ENCODE data around the gene MYOM1.
A peak's percentile ranks its signal among the peaks of the same experiment; 100 is the strongest.
"Not testable (repeated sequence)": the region's sequence is repeated elsewhere in the genome, so short reads cannot be mapped to it uniquely, and the experiment has no call there.

Gene MYOM1

DNA sequence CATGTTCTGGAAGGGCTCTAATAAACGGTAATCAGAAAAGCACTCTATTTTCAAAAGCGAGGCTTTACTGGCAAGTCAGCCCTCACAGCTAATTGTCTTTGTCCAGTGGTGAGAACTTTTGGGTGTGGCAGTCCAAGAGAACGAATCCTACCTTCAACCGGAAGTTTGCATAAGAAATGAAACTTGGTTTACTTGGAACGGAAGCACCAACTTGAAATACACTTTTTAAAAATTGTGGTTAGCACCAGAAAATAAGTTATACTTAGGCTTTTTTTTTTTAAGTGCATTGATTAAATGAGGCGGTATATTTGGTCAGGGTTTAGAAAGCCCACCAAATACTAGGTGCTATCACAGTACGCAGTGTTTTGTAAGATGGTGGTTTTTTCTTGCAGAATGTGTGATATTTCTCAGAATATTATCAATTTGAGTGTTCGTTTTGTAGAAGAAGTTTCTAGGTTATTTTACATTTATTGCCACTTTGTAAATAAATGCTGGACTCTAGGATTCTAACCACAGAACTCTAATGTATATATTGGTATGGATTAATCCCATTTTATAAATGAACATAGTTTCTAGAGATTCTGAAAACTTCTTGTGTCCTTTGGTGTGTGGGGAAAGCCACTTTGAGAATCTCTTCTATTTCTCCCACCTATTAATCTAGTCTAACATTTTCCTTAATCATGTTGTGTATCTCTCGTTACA, 29.0 kb upstream of the MYOM1 start:
- FAIRE-seq, result peak; percentile 48

DNA sequence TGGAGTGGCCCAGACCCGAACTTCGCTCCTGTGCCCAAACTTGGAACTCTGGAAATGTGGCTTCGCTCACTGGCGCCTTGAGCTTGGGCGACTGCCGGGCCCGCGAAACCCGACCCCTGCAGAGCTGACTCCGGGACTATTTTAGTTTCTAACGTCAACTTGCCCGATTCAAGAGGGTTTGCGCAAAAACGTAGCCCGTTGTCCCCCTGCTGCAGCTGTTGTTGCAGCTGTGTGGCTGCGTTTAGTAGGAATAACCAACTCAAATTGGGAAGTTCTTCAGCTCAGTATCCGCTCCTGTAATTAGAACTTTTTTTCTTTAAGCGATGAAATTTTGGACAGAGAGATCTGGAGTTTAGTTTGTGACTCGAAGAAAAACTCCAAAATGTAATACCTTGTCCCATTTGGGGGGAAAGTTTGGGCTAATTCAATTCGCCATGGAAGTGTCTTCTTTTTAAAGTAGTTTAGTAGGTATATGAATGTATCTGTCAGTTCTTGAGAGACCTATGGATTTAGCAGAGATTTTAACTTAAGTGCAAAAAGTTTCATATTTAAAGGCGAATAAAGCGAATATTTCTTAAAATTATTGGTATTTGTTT, 28.4 kb upstream of the MYOM1 start:
- FAIRE-seq, result no peak

DNA sequence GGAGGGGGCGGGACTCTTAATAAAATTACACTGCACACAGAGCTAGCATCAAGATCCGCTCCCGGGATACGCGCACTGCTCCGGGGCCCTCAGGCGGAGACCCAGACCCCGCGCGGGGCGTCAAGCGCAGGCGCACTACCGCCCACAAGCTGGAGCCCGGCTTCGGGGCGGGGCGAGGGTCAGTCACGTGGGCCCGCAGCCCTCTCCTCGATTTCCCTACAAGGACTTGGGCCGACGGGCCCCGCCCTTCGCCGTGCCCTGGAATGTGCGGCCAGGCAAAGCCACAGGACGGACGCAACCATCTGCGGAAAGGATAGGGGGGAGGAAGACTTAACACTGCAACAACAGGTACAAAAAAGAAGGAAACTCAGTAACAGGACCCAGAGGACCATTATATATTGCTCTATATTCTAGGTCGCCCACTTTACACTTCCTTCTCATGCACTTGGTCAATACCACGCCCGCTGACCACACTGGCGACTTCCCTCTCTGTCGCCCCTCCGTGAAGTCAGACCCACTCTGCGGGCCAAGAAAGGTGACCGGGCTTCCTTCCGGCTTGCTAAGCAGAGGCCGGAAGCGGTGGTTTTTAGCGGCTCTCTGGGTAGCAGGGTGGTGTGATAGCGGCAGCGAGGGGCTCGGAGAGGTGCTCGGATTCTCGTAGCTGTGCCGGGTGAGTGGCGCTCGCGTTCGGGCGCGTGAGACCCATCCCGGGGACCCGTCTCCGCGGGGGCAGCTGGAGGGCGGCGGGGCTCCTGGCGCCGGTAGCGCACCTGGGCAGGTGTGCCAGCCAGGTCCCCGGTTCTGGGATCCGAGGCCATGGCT, 27.7 kb upstream of the MYOM1 start, which contains the start of gene MYL12A:
MYL12A (plus strand) TSS at position 562 of the 822 bp plus-strand sequence. CDS start 5,447 bp downstream, outside the sequence.
- peak; percentile 66 for FAIRE-seq

DNA sequence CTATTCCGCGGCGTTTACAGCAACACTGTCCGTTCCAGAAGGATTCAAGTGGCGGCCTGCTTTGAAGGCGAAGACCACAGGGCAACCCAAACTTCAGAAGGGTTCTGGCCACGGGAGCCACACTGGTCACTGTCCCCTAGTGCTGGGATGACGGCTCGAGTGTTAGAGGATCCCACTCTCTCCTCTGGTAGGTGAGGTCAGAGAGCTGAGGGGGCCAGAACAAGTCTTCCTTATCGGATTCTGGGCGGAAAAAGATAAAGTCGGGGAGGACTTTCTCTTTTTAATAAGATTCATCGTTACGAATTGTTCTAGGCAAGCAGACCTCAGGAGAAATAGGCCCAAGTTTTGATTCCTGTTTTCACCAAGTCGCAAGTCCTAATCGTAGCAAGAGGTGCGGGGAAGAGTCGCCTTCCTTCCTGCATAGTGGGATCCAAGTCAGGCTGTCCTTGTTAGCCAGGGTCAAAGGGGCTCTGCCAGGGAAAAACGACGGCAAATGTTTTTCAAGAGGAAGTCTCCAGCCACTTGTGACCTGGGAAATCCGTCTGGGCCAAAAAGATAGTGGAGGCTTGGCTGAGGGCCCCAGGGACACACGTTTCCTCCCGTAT, 27.0 kb upstream of the MYOM1 start:
- no peak for FAIRE-seq

DNA sequence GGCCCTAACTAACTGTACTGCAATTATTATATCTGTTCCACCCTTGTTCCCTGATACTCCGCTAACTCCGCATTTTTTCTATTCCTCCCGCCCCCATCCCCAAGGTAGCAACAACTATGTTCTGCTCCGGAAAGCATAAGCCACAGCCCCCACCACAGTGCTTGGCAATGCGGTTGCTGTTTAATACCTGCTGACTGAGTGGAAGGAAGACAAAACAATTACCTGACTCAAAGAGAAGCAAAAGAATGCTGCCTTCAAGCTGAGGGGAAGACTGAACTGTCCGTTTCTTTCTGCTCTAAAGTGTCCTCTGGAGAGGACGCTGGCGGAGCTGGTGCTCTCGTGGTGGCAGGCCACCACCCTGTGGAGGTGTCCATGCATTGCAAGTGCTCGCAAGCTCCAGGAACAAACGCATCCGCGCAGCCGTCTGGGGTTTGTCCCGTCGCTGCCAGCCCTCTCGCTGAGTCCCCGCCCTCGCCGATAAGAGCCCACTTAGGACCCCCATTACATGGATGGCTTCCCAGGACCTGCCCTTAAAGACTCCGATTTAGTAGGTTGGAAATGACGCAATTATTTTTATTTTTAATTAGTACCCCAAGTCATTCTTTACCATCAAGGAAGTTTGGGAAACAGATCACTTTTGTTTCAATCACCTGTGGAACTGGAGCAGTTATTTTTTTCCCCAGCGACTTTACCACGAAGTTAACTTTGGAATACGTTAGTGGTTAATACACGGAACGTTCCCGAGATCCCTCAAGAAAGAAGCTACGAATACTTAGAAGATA, 26.3 kb upstream of the MYOM1 start:
- no peak for FAIRE-seq

DNA sequence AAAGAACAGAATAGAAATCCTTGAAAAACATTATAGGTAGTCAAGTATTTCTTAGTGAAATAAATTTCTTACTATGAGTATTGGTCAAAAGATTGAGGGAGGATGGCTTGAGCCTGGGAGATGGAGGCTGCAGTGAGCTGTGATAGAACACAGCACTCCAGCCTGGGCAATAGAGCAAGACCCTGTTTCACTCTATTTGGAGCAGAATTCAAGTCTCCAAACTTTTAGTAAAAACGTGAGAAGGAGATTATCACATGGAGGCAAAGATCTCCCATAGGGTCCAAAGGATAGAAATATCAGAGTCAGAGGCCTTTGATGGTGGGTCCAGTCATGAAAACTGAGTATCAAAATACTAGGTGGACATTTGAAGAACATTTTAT, 25.4 kb upstream of the MYOM1 start:
- no peak for FAIRE-seq

DNA sequence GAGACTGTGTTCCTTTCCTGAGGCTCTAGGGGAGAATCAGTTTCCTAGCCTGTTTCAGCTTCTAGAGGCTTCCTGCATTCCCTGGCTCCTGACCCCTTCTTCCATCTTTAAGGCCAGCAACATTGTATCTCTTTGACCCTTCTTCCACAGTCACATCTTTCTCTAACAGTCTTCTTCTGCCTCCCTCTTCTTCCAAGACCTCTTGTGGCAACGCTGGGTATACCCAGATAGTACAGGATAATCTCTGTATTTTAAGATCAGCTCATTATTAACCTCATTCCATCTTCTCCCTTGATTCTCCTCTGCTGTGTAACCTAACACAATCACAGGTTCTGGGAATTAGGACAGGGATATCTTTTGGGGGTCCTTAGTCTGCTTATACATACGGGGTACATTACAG, 19.0 kb upstream of the MYOM1 start:
- no peak for FAIRE-seq

DNA sequence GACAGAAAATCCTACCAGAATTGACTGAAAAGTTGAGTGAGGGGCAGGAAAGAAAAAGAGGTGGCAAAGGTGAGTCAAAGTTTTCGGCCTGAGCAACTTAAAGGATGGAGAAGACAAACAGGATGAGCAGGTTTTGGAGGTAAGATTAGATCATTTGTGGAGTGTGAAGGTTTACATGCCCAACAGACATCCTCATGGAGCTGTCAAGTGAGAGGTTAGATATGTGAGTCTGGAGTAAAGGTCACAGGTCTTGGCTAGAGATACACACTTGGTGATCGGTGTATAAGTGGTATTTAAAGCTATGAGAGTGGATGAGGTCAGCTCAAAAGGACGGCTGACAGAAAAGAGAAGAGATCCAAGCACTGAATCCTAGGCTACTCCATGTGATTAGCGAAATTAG, 16.7 kb upstream of the MYOM1 start:
- FAIRE-seq, result no peak

DNA sequence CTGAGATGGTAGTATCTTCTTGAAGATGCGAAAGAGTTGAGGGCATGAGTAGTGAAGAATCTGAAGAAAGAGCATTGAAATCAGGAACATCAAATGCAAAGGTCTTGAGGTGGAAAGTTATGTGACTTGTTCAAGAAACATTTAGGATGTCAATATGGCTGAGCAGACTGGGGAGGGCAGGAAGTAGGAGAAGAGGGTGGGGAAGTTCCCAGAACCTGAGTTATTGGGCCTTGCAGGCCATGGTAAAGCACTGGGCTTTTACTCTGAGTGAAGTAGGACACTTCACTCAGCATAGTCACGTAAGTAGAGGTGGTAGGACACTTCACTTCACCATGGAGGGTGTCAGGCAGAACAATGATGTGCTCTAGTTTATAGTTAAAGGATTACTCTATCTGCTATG, 16.1 kb upstream of the MYOM1 start:
- FAIRE-seq, result no peak

DNA sequence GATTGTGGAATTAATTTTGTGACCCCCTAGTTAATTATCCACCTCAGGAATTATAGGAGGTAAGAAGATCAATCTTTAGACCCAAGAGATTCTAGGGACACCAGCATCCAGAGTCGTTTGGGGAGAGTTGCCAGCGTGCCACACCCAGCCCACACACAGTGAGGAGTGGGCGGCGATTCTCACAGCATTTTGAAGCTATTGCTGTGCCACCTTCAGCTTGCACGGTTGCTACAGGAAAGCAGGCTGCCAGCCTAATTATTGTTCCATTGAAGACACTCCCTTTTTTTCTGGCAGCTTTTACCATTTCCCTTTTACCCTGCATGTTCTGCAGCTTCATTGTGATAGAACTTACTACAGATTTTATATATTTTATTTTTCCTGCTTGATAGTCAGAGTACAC, 14.7 kb upstream of the MYOM1 start:
- no peak for FAIRE-seq

DNA sequence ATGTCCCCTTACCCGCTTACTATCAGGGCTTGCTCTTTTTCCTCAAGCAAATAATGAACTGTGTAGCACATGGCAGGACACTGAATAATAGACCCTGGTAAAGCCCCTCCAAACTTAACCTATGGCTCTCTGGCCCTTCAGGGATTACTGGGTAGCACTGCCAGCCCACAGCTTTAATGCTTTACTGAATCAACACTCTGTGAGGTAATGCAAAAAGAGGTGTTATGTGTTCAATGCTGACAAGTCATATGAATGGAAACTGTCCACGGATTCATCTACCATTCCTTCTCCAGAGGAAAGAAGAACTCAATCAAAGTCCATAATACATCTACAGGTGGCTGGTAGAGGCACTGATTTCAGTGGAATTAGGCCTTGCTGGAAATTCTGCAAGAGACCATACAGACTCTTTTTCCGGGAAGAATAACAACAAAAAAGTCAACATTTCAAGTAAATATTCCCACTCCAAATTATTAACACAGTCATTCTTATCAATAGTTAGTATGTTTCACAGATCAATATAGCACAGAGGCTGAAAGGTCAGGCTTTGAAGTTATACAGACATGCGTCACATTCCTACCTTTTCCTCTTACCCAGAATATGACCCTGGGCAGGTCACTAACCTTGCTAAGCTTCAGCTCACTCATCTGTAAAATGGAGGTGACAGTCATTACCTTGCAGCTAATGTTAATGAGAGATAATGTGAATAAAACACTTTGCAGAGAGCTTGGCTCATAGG, 13.8 kb upstream of the MYOM1 start:
- FAIRE-seq, result no peak

DNA sequence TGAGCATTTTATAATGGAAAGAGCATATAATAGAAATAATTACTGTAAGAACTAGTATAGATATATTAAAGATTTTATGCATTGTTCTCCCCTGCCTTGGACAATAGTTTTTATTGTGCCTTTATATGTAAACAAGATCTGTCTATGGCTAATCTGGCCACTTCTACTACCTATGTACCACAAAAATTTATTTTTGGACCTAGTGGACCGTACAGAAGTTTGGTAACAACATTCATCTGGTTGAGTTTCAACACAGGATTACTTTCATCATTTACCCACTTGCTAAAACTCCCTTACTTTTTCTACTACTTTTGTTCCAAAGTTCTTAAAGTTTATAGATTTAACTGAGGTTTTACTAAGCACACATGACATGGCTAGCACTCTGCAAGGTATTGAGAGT, 13.2 kb upstream of the MYOM1 start:
- FAIRE-seq, result no peak

DNA sequence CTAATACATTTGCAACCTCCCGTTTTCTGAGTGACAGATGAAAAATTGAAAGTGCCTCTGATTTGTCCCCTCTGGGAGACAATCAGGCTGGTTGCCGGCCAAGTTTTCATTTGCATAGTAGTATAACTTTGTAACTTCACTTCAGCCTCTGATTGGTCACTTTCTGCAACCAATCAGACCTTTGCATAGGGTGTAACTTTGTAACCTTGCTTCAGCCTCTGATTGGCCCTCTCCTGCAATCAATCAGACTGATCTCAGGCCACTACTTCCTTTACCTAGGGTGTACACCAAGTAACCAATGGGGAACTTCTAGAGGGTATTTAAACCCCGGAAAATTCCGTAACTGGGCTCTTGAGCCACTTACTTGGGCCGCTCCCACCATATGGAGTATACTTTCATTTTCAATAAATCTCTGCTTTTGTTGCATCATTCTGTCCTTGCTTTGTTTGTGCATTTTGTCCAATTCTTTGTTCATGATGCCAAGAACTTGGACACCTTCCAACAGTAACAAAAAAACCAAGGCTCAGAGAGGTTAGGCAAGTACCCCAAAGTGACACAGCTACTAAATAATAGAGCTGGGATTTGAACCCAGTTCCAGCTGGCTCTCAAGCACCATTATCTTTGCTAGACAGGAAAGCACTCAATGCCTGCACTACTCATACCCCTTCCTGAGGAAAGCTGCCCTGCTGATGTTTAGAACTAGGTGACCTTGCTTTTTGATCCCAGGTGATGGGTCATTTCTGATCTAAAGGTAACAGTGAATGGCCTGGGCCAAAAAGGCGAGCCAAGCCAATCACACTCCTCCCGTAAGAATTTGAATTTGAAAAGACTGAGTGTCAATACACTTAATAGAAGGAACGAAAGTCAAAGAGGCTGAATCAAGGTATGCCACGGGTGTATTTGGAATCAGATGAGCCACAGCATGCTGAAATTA, 10.9 kb upstream of the MYOM1 start:
- no peak for FAIRE-seq

DNA sequence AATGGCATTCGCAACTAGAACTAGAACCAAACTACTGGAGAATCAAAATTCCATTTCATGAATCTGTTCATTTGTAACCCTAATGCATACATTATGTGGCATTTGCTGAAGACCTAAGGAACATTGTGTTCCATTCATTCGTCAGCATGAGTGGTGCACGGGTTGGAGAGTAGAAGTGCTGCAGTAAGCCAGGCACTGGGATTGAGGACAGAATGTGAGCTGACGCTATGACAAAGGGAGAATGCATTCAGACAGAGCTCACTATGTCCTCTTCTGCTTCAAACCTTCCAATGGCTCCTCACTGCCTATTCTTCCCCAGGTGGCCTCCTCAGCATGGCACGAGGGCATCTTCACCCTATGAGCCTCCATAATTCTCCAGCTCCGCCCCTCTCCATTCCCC, 6.3 kb upstream of the MYOM1 start:
- no peak for FAIRE-seq

DNA sequence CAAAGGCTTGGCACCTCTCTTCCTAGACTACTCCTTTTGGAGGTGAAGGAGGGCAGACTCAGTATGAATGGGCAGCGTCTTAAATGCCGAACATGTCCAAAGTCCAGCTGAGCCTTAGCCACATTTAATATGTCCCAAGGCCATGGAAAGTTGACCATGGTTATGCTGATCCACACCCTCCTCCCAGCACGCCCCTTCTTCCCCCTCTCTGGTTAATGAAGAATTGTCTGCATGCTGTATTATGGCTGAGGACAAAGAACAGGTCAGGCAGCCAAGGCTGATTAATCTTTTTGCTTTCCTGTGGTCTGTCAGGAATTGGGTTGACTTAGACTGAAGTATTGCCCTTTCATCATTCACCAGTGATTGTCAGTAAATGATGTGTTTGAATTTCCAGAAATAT, 5.8 kb upstream of the MYOM1 start:
- no peak for FAIRE-seq

DNA sequence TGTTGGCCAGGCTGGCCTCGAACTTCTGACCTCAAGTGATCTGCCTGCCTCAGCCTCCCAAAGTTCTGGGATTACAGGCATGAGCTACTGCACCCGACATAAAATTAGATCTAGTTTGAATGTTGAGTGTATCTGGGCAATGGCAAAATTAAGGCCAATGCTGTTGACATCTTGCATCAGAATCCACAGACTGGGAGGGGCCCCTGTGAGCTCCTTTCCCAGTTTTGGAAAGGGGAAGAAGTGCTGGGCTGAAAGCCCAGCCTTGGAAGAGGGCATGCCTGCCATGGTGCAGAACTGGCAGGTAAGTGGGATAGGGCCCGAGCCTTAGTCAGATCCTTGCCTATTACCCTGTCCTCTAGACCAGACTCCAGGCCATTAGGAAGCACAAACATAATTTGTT, 4.5 kb upstream of the MYOM1 start:
- no peak for FAIRE-seq

DNA sequence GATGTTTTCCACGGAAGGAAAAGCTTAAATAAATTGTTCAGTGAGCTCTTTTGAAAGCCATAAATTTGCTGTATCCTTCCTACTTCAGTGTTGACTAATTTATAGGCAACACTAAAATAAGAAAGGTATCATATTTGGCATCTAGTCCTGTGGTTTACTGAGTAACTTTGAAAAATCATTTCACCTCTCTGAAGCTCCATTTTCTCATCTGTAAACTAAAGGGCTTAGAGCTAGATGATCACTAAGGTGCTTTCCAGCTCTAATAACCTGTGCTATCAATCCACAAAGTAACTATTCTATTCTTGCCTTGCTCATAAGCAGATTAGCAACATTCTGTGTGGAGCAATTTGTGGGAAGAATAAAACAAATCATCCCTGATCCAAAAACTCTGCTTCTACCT, 3.6 kb upstream of the MYOM1 start:
- no peak for FAIRE-seq

DNA sequence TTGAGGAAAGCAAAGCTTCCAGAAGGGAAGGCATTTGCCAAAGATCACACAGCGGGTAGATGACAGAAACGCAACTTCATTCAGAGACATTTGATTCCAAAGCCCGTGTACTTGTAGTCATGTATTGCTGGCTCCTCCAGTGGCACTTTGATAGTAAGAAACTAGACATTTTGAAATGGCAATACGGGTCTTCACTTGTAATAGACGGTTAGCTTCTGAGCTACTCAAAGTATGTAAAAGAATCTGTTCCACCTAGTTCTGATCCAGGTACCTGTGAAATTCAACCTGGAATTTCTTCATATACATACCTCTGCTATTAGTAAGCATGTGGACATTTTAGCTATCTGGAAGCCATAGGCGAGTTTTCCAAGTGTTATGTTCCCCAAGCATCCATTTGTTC, 1.7 kb upstream of the MYOM1 start:
- FAIRE-seq, result no peak

DNA sequence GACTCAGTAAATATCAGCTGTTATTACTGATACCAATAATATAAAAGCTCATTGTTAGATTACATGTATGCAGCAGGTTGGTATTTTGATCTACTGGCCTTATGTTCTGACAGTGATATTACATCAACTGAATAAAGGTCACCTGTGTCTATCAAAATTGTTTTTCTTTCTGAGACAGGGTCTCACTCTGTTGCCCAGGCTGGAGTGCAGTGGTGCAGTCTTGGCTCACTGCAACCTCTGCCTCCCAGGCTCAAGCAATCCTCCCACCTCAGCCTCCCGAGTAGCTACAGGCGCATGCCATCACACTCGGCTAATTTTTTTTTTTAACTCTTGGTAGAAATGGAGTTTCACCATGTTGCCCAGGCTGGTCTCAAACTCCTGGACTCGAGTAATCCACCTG, 1.1 kb upstream of the MYOM1 start:
- not testable (repeated sequence) for FAIRE-seq

DNA sequence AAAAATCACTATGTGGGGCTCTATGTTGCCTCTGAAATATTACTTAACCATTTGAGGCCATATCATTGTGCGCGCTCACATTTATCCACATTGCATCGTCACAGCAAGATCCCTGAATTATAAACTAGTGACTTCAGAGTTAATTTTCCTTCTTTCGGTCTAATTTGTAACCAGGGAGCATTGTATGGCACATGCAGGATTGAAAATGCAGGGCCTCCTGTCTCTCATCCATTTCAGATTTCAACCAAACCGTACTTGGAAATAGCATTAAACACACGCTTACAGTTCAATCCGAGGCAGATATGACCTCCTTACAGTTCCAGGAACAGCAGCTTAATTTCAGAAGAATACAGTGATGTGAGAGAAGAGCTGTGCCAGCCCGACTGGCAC, 532 bp downstream of the MYOM1 start:
- FAIRE-seq, result no peak

DNA sequence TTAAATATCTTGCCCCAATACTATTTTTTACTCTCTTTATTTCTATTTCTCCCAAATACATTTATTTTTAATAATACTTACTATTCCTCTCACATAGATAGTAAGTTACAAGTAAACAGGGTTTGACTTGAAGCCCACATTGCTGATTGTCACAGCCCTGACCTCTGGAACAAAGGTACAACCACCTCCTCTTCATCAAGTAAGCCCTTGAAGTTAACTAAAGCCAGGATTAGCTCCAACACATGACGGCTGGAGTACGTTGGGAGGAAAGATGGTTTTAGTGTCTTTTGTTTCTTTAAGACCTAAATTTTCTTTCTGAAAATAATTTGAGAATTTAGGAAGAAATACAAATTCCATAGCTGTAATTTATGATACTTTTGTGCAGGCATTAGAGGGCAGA, 949 bp downstream of the MYOM1 start:
- FAIRE-seq, result no peak

All from endometrium (tissue), 2 donors.